Testis (tissue), 3 donors: ENCODE data around the gene MTERF1. TPM values are rescaled to one million over a fixed set of nuclear protein-coding genes. Genes with fewer than 3 reads are reported as not detected.

ENCODE experiments used
- DNase-seq: peaks from one replicate; pipeline ENCODE4 v3.0.0-alpha.2; 2019
- H3K27ac ChIP-seq, 2 donors: fragments of 200-600 bp; sonication (generic); one replicate each; pipeline ENCODE4 v1.5.1; 2019
- H3K27me3 ChIP-seq: fragments of 200-600 bp; sonication (generic); one replicate; pipeline ENCODE4 v1.5.1; 2019
- H3K36me3 ChIP-seq: fragments of 200-600 bp; sonication (generic); one replicate; pipeline ENCODE4 v1.5.1; 2017; ENCODE audit warnings: low read depth; ENCODE audit errors: missing control alignments
- H3K4me1 ChIP-seq: fragments of 200-600 bp; sonication (generic); one replicate; pipeline ENCODE4 v1.5.1; 2019
- H3K4me3 ChIP-seq, 2 donors: fragments of 200-600 bp; sonication (generic); one replicate each; pipeline ENCODE4 v1.5.1; 2017 to 2019
- H3K9me3 ChIP-seq: fragments of 200-600 bp; sonication (generic); one replicate; pipeline ENCODE4 v1.5.1; 2017
- POLR2A ChIP-seq: fragments of 450-650 bp; IDR thresholded peaks from one replicate; pipeline ENCODE4 v1.6.1; 2017; ENCODE audit warnings: antibody characterized with exemption, mild to moderate bottlenecking, moderate library complexity
- WGBS, 2 donors: methylation state at CpG; one replicate each; pipeline ENCODE4 v1.1.5; 2018; 5-methylcytosine and 5-hydroxymethylcytosine counted together
- intact Hi-C: fragments of 100-400 bp; cut with DNase I; formaldehyde crosslinking; loops from one replicate; pipeline ENCODE4 v1.15.1; 2023; ENCODE audit warnings: low total_unique reads
- polyA plus RNA-seq: library from polyadenylated mRNA; stranded (reverse); fragments of 350-450 nt; fragmentation: Illumina TruSeq; extraction: RNeasy Lipid Tissue Mini Kit (QIAGEN cat#74804); gene quantifications from one replicate; pipeline ENCODE4 v1.2.3, GENCODE V29; 2014; ENCODE audit warnings: low read depth, low replicate concordance; ENCODE audit not compliant: insufficient read depth
- total RNA-seq, 2 donors: library from RNA; depleted of rRNA; stranded (reverse); fragments of >200 nt; gene quantifications; one replicate each; pipeline ENCODE4 v1.2.3, GENCODE V29; 2016
- TF ChIP-seq, protein P1 (sequence below), 3 experiments: fragments of 450-650 bp in 2 of 3; fragments of 200-600 bp in 1 of 3; sonication (generic) in 1 of 3; IDR thresholded peaks; one replicate each; pipeline ENCODE4 v1.5.1; 2016 to 2019; ENCODE audit warnings: antibody characterized with exemption in 3 of 3, mild to moderate bottlenecking in 2 of 3, moderate library complexity in 1 of 3

Gene MTERF1
- total and polyA plus RNA-seq, 3 donors from 2014 or later, result 7.6 to 18.7 (median 10.0) TPM

DNA sequence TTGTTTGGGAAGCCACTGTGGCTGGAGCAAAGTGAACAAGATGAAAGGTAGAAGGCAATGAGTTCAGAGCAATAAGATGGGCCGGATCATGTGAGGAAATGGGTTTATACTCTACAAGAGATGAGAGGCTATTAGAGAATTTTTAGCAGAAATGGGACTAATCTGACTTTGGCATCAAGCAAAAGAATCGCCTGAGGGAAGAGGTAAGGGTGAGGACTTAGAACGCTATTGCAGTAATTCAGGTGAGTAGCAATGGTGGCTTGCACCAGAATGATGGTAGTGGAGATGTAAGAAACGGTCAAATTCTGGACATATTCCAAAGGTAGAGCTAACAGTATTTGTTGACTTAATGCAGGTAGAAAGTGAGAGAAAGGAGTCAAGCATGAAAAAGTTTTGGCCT is 30.6 kb upstream of the MTERF1 start:
- Histone ChIP-seq H3K27ac (no peak overlapping the region), H3K27me3 (no peaks in the 10 kb centered on the region), H3K4me1 (no peaks in the 10 kb centered on the region), H3K9me3 (no peaks in the 10 kb centered on the region), H3K4me3 (no peak overlapping the region), H3K36me3 (no peaks in the 10 kb centered on the region)
- TF ChIP-seq, protein P1, sequence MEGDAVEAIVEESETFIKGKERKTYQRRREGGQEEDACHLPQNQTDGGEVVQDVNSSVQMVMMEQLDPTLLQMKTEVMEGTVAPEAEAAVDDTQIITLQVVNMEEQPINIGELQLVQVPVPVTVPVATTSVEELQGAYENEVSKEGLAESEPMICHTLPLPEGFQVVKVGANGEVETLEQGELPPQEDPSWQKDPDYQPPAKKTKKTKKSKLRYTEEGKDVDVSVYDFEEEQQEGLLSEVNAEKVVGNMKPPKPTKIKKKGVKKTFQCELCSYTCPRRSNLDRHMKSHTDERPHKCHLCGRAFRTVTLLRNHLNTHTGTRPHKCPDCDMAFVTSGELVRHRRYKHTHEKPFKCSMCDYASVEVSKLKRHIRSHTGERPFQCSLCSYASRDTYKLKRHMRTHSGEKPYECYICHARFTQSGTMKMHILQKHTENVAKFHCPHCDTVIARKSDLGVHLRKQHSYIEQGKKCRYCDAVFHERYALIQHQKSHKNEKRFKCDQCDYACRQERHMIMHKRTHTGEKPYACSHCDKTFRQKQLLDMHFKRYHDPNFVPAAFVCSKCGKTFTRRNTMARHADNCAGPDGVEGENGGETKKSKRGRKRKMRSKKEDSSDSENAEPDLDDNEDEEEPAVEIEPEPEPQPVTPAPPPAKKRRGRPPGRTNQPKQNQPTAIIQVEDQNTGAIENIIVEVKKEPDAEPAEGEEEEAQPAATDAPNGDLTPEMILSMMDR (IDR thresholded peaks at IDR 0.05), result no peak
- TF ChIP-seq POLR2A, result no peak
- WGBS, 2 donors, result 94 to 97% methylated on average over 4 of the region's 4 CpGs
- intact Hi-C loops, result no loop called here
- no peak for DNase-seq

DNA sequence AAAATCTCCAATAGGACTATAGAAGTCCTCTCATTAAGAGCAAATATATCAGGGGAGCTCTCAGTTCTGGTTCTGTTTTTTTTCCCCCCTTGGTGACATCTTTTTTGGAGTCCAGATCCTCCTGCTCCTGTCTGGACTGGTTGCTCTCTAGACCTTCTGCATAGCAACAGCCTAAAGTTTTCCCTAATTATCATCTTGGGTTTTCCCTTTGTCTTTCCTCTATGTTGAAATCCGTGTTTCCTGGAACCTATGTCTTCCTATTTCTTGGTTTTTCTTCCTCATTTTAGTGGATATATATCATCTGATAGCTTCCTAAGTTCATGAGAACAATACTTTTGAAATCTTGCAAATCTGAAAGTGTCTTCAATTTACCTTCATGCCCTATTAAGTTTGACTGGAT is 29.7 kb upstream of the MTERF1 start:
- DNase-seq, result no peak
- H3K4me3 ChIP-seq, result no peak overlapping the region
- H3K27ac ChIP-seq, result no peak overlapping the region
- no peaks in the 10 kb centered on the region for H3K27me3 ChIP-seq
- no peaks in the 10 kb centered on the region for H3K4me1 ChIP-seq
- intact Hi-C loops, result no loop called here
- H3K9me3 ChIP-seq, result no peaks in the 10 kb centered on the region
- 80 to 87% methylated on average over 1 of the region's 1 CpG for WGBS, 2 donors
- TF ChIP-seq, protein P1 (IDR thresholded peaks at IDR 0.05), result no peak
- TF ChIP-seq POLR2A, result no peak
- H3K36me3 ChIP-seq, result no peaks in the 10 kb centered on the region

DNA sequence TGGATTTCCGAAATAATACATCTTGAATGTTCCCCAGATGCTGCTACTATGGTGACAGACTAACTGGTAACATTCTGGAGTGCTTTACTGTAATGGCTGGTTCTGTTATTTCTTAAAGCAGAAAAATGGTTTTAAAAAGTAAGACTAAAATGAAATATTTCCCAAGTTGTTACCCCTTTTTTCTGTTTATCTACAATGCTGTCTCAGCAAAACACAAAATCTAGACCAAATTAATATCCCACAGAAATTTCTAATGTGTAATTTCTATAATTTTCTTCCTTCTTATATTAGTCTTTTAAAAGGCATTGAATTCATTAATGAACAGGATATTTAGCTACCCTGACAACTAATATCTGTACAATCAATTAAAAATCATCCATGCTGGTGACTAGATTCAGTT is 19.1 kb upstream of the MTERF1 start:
- WGBS, 2 donors, result 88 to 93% methylated on average over 1 of the region's 1 CpG
- DNase-seq, result no peak
- intact Hi-C loops, result no loop called here

DNA sequence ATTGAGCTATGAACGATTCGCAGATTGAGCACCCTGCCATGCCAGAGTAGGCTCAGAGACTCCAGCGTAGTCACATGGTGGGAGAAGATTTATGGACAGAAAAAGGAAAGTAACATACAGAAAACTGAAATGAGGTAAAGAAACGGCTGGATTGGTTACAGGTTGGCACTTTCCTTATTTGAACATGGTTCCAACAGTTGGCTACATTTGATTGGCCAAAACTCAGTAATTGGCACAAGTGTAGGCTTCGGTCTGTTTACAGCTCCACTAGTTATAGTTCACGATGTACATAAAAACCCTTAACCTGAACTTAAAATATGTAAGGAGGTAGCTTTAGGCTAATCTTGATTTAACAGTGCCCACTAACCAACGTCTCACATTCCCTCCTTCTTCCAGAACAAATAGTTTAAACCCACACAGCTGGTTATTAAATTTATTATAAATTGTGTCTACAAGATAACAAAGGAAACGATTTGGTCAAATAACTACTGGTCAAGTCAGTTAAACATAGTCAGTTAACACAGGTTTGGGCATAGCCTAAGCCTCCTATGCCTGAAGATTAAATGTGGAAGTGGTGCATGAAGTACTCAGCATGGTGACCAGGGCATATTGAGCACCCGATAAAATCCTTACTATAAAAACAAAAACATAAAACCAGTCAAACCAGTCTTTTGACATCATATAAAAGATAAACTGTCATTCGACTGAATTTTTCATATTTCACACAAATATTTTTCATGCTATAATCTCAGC is 17.9 kb upstream of the MTERF1 start:
- H3K36me3 ChIP-seq, result no peaks in the 10 kb centered on the region
- no peak overlapping the region for H3K4me3 ChIP-seq
- no peak for TF ChIP-seq POLR2A
- TF ChIP-seq, protein P1 (IDR thresholded peaks at IDR 0.05), result no peak
- H3K27me3 ChIP-seq, result no peaks in the 10 kb centered on the region
- DNase-seq, result no peak
- WGBS, 2 donors, result 78 to 79% methylated on average over 10 of the region's 10 CpGs
- no peaks in the 10 kb centered on the region for H3K4me1 ChIP-seq
- intact Hi-C loops, result no loop called here
- no peaks in the 10 kb centered on the region for H3K9me3 ChIP-seq
- H3K27ac ChIP-seq, result no peak overlapping the region

More for the DNA sequence above, 19.1 kb upstream of the MTERF1 start:
- H3K9me3 ChIP-seq, result no peaks in the 10 kb centered on the region
- TF ChIP-seq, protein P1 (IDR thresholded peaks at IDR 0.05), result no peak
- TF ChIP-seq POLR2A, result no peak
- no peak overlapping the region for H3K27ac ChIP-seq
- no peaks in the 10 kb centered on the region for H3K4me1 ChIP-seq
- H3K4me3 ChIP-seq, result no peak overlapping the region
- H3K36me3 ChIP-seq, result no peaks in the 10 kb centered on the region
- no peaks in the 10 kb centered on the region for H3K27me3 ChIP-seq
